Forelimb muscle (tissue), 1 donor: ENCODE data around the gene C1QTNF2. TPM values are rescaled to one million over a fixed set of nuclear protein-coding genes. Genes with fewer than 3 reads are reported as not detected.

Experiments
- DNase-seq: peaks from one replicate; pipeline ENCODE4 v3.0.0-alpha.2; 2013; ENCODE audit warnings: low read depth
- polyA plus RNA-seq: library from polyadenylated mRNA; unstranded; fragments of 120-200 nt; gene quantifications from one replicate; pipeline ENCODE4 v1.2.1, GENCODE V29; 2013; ENCODE audit not compliant: insufficient read length

Gene C1QTNF2
- polyA plus RNA-seq, 1 donor, result 19.8 TPM

DNA sequence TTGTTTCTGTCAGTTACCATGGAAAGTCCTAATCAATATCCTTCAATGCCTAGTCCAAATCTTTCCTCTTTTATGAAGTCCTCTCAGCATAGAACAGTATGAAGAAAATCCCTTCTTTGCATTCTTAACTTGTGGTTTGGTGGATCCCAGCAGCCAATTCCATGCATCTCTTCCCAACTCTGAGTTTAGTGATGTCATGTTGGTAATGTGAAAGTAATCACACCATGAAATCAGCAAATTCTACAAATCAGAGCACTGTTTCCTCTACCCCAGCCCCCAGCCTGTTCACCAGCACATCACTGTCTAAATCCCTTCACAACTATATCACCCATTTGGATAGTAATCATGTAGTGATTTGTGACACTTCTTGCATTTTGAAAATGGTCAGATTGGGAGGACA, 4.7 kb upstream of the C1QTNF2 start:
- DNase-seq, result no peak

DNA sequence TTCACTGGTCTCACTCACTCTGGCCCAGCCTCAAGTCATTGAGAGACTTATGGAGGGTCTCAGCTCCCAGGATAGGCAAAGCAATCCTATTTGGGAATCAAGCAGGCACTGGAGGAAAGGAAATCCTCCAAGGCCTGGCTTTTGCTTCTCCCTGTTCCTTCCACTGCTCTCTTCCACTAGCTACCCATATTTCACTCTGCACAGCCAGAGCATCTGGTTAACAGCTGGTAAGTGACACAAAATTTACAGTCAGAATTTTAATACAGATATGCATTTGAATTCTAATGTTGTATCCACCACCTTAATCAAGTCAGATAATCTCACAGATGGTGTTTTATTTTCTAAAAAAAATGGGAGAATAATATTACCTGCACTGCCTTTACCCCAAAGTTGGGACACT, 868 bp upstream of the C1QTNF2 start:
- DNase-seq, result no peak

- DNase-seq, result no peak
These were observed 248 bp upstream of the C1QTNF2 start for GRCh38 chr5:160370713-160371034.

GRCh38 chr5:160367885-160368284, 2.5 kb downstream of the C1QTNF2 start:
- no peak for DNase-seq

GRCh38 chr5:160367261-160367660, 3.2 kb downstream of the C1QTNF2 start:
- DNase-seq, result no peak

DNA sequence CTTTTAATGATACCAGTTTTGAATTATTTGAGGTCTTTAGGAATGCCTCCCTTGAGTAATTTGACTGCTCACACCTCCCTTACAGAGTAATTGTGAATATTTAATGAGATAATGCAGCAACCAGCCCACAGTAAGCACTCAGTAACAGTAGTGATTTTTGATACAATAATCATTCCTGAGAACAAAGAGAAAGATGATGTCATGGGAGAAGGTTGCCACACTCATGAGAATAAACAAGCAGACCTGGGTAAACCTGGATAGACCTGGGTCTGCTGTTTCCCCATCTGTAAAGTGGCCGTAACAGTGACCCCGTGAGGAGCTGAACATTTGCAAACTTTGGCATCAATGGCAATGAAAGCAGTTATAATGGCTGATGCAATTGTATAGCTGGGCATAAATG, 4.2 kb downstream of the C1QTNF2 start:
- no peak for DNase-seq

GRCh38 chr5:160363660-160364395, 6.6 kb downstream of the C1QTNF2 start:
- DNase-seq, result no peak

- peak; percentile 87 for DNase-seq
These were observed 7.2 kb downstream of the C1QTNF2 start for GRCh38 chr5:160363211-160363610.

DNA sequence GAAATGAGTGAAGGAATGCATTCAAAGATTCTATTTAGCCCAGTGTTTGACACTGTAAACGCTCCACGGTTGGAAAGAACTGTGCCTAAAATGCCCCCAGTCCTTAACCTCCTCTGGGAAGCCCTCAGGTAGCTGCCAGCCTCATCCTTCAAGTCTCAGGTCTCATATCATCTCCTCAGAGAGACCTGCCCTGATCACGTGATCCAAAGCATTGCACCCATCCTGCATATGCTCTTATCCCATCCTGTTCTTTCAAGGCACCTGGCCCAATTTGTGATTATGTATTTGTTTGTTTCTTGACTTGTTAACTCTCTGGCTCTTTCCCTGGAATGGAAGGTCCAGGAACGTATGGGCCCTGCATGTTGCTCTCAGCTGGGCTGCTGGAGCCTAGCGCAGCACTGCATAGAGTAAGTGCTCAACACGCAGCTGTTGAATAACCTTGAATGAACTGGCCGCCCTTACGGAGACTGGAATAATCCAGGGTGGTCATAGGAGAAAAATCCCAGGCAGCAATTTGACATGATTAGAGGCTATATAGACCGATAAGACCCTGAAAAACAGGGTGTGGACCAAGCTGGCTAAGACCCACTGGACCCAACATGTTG, 8.7 kb downstream of the C1QTNF2 start:
- DNase-seq, result no peak

GRCh38 chr5:160360310-160360709, 10.1 kb downstream of the C1QTNF2 start:
- no peak for DNase-seq

GRCh38 chr5:160359816-160360215, 10.6 kb downstream of the C1QTNF2 start:
- no peak for DNase-seq

DNA sequence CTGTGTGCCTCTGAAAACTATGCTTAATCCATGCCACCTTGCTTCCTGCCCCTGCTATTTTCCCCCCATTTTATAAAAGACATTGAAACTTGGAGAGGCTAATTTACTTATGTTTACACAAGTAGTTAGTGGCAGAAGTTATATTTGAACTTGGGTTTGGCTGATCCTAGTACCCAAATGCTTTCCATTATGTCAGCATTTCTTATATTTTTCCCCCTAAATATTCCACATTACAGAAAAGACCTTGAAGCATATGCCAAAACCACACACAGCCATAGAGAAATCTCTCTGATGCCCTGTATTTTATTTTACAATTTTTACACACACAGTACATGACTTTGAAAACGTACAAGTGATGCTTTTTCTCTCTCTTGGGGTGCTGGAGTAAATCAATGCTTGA, 11.2 kb downstream of the C1QTNF2 start:
- no peak for DNase-seq

- DNase-seq, result peak; percentile 95
These were observed 12.5 kb downstream of the C1QTNF2 start for GRCh38 chr5:160357861-160358411.

DNA sequence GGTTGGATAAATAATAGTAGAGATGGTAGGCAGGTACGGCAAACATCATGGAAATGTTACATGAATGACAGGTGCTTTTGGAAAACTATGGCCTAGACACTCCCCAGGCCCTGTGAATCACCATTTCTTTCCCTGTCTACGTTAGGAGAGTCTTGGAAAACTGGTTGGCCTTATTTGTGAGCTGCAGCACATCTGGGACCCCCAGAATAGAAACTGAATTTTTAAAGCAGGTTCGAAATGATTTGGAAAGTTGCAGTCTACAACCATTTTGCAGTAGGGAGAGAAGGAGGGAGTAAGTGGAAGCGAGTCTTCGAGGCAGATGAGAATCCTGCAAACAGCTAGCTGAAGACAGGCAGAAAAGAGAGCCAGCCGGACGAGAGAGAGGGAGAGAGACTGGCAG, 13.0 kb downstream of the C1QTNF2 start:
- DNase-seq, result no peak

- DNase-seq, result no peak
These were observed 13.7 kb downstream of the C1QTNF2 start for GRCh38 chr5:160356550-160357347.

GRCh38 chr5:160354666-160355065, 15.8 kb downstream of the C1QTNF2 start:
- DNase-seq, result no peak

DNA sequence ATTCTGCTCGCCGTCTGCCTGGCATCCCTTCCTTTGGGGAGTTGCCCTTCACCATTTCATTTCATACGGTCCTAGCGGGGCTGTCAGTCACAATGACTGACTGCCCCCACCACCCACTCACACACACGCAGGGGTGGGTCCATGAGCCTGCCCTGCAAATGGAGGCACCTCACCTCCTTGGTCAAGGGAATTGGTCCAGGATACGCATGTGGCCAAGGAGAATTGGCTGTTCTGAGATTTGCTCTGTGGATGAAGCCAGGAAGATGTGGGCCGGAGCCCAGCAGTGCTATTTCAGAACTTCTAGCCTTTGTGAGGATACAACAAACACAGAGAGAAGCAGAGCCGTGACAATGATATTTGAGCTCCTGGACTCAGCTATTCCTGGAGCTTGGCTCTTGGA, 17.0 kb downstream of the C1QTNF2 start:
- no peak for DNase-seq

- DNase-seq, result no peak
These were observed 18.1 kb downstream of the C1QTNF2 start for GRCh38 chr5:160352308-160352707.

- DNase-seq, result no peak
These were observed 20.5 kb downstream of the C1QTNF2 start for GRCh38 chr5:160349935-160350303.

DNA sequence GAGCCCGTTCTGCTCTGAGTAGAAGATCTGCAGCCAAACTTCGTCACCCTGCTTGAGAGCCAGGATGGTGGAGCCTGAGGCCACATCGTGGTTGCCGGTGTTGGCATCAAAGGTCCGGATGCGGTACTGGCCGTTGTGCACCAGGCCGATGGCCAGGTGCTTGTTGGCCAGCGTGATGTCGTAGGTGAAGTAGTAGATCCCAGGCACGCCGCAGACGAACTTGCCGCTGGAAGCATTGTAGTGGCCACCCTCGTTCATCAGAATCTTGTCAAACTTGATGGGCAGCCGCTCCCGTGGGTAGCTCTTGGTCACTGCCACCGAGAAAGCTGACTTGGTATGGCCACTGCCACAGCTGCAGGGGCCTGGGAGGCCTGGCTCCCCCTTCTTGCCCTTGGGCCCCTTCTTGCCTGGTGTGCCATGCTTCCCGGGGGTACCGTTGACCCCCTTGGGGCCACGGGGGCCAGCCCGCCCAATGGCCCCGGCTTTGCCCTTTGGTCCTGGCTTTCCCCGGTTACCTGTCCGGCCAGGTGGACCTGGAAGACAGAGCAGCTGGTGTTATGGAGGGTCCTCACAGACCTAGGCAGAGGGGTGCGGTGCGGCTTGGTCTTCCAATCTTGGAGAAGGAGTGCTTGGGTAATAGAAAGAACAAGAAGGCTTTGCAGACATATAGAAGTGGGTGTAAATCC, 21.0 kb downstream of the C1QTNF2 start:
- no peak for DNase-seq

DNA sequence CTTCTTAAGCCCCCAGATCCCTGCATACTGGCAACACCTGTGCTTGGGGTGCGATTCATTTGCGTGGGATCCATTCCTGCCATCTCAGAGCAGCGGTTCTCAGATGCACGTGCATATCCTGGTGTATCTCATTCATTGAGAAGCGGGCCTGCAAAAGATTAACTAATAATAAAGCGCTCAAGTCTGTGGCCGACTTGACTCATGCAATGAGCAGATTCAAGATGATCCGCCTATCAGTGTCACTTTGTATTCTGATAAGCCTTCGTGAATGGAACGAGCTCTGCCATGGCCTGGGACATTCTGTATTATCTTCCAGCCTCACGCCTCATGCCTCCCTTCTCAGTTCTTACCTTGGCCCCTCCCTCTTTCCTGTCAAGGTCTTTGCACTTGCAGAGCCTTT, 22.3 kb downstream of the C1QTNF2 start:
- DNase-seq, result no peak

GRCh38 chr5:160347448-160347847, 23.0 kb downstream of the C1QTNF2 start:
- no peak for DNase-seq
